NCI-H1105 treated with DMSO at 0.1 percent for 48 hours (cell line): ENCODE results near the gene THAP5.

Experiments used
- DNase-seq: peaks from one replicate; lab custom pipeline; 2025; lab: John Stamatoyannopoulos, UW

Gene THAP5

DNA sequence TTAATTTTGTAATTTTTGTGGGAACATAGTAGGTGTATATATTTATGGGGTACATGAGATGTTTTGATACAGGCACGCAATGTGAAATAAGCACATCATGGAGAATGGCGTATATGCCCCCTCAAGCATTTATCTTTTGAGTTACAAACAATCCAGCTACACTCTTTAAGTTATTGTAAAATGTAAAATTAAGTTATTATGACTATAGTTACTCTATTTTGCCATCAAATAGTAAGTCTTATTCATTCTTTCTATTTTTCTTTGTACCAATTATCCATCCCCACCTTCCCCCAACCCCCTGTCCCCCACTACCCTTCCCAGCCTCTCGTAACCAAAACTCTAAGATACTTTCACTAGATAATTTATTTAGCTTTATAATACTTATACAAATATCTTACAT, 35.8 kb downstream of the THAP5 start:
- DNase-seq, result no peak

DNA sequence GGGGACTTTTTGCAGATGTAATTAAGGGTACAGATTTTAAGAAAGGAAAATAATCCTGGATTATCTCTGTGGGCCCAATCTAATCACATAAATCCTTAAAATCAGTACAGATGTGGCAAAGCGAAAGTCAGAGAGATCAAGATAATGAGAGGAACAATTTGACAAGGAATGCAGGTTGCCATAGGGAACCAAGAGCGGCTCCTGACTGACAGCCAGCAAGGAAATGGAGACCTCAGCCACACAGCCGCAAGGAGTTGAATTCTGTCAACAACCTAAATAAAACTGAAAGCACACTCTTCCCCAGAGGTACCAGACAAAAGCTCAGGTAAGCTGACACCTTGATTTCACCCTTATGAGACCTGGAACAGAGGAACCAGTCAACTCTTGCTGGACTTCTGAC, 40.2 kb downstream of the THAP5 start:
- DNase-seq, result no peak

DNA sequence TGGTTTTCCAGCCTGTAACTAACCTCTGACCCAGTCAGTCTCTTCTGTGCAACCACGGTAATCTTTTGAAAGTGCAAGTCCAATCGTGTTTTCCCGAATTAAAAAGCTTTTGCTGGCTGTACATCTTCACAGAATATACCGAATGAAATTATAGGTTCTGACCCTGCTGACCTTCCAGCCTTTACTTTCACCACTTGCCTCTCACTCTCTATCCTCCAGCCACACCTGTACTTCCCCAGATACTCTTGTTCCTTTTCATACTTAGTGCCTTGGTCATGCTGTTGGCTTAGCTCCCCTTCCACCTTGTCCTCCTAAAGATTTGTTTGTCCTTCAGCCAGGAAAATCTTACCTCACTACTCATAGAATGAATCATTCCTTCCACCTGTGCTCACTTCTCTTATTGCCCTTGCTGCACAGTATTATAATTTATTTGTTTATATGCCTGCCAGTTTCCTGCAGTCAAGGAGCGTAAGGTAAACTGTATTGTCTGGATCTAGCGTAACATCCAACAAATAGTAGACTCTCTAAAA, 41.3 kb downstream of the THAP5 start:
- no peak for DNase-seq

DNA sequence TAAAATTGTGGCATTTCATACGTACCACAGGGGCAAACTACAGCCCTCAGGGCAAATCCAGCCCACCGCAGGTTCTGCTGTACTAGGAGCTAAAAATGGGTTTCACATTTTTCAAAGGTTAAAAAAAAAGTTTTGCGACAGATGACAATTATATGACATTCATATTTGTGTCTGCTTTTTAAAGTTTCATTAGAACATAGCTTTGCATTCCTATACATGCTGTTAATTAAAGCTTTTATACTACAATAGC, 42.8 kb downstream of the THAP5 start:
- DNase-seq, result no peak

DNA sequence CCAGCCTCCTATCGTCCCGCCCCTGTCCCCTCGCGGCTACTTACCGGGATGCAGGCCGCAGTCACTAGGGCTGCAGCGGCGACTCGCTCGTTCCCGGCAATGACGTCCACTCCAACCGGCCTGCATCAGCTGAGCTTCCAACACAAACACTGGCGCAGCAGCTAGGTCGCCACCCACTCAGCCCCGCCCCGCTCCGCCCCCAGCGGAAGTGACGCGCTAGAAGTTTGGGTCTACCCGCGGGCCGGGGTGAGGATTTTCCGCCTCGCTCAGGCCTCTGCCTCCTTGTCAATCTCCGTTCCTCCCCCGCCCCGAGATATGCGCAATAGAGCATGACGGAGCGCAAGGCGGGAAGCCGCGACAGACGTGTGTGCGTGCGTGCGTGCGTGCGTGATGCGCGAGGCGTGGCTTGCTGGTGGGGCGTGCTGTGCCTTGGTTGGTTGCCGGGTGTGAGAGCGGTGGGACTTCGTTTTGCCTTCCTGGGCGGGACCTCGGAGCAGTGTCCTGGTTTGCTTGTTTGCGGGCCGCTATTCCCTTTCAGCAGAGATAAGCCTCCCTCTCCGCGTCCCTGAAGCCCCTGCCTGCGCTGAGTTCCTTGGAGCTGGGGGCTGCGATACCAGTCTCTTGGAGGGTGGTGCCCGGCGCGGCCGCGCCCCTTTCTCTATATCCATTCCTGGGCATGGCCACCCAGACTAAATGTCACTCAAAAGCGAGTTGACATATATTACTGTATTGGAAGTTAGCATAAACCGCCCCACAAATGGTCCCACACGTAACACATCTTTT, 43.3 kb downstream of the THAP5 start, which contains the start of gene PNPLA8:
TSS of gene PNPLA8 (minus strand) at position 151 of the 783 bp plus-strand sequence. CDS start 10,644 bp downstream, outside the sequence.
- DNase-seq, result peak; percentile 98

DNA sequence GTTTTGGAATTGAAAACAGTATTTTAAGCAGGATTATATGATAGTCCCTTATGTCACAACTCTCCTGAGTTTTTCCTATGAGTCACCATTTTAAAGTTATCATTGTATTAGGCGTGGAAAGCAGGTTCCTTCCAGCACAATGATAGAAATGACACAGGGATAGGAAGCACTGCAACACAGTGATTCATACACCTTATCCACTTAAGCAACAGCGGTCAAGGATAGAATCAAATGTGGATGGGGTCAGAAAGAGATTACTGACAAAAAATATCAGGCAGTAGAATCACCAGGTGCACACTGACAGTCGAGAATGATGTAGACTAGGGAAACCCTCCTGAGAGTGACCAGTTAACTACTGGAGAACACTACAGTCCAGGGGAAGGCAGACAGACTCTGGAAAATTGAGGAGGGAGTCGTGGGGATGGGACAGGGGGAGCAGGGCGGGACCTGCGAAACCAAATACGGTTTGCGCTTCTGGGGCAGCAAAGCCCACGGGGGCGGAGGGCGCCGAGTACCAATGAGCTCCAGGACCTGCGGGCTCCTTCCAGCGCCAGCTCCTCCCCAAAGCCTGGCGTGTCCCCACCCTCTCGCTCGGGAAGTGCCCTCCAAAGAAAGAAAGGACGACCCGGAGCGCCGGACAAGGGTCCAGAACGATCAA, 44.0 kb downstream of the THAP5 start:
- DNase-seq, result peak; percentile 91

DNA sequence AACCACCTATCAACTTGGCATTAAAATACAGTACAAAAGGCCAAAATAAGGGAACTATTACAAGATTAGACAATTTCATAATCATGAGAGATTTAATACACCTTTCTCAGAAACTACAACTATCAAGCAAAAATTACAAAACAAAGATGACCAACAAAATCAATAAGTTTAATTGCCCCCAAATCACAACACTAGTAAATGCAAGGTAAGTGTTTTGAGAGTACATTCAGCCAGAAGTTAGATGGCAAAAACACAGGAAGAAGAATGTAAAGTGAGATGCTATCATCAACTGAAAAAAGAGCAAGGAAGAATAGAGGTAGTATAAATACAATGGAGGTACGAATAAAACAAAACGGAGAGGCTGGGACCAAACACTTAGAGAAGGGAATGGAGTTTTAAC, 46.7 kb downstream of the THAP5 start:
- no peak for DNase-seq

DNA sequence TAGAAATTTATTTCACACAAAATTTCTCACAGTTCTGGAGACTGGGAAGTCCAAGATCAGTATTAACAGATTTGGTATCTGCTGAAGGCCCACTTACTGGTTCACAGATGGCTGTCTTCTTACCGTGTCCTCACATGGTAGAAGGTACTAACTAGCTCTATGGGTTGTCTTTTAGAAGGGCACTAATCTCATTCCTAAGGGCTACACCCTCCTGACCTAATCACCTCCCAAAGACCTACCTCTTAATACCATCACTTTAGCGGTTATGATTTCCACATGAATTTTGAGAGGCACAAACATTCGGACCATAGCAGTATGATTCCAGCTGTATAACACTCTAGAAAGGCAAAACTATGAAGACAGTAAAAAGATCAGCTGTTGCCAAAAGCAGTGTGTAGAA, 51.6 kb downstream of the THAP5 start:
- no peak for DNase-seq

DNA sequence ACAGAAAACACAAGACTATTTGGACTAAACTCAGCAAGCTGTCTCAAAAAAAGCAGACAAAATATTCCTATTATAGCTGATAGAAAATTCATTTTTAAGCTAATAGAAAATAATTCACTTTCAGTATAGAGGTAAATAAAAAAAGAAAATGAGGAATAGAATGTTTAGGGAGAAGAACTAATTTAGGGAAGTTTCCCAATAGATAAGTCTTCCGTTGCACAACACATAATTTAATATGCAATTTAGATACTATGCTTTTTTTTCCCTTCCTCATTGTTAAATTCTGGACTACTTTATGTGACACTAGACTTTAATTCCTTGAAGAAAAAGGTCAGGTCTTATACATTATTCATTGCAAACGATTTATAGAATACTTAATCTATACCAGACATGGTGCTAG, 53.9 kb downstream of the THAP5 start:
- DNase-seq, result no peak

DNA sequence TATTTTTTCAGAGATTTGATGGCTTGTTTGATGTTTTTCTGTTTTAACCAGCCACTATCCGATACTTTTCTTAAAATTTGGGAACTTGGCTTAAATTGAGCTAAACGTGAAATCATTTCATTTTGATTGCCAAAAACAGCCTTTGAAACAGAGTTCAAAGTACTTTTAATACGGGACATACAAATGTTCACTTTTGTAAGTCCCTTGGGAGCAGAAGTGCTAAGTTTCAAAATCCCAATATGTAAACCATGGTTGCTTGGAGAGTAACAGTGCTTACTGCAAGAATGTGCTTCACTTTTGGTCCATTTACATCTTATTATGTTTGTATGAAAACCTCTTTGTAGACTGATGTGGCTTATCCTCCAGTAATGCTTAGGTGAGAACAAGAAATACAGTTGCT, 54.5 kb downstream of the THAP5 start:
- DNase-seq, result no peak
